Muscle layer of colon (tissue), 2 donors: ENCODE data around the gene SNTA1.
"Not testable (repeated sequence)": the region's sequence is repeated elsewhere in the genome, so short reads cannot be mapped to it uniquely, and the experiment has no call there.

Source experiments
- H3K27ac ChIP-seq: one replicate; pipeline ENCODE4 v1.7.0; 2013; ENCODE audit warnings: low read depth, mild to moderate bottlenecking, low read length, moderate library complexity
- H3K27me3 ChIP-seq, 2 donors: one replicate each; pipeline ENCODE4 v1.7.0; 2013; ENCODE audit warnings: low read length in 2 of 2, mild to moderate bottlenecking in 2 of 2; ENCODE audit not compliant: insufficient read depth in 2 of 2, control insufficient read depth in 1 of 2
- H3K36me3 ChIP-seq: one replicate; pipeline ENCODE4 v1.7.0; 2013; ENCODE audit warnings: mild to moderate bottlenecking, low read length; ENCODE audit not compliant: insufficient read depth
- H3K4me1 ChIP-seq: one replicate; pipeline ENCODE4 v1.7.0; 2013; ENCODE audit warnings: mild to moderate bottlenecking, low read length; ENCODE audit not compliant: insufficient read depth
- H3K4me3 ChIP-seq, 2 donors: one replicate each; pipeline ENCODE4 v1.7.0; 2013; ENCODE audit warnings: low read length in 2 of 2, low read depth in 1 of 2, mild to moderate bottlenecking in 1 of 2, moderate library complexity in 1 of 2
- H3K9ac ChIP-seq: one replicate; pipeline ENCODE4 v1.7.0; 2013; ENCODE audit warnings: low read length
- H3K9me3 ChIP-seq: one replicate; pipeline ENCODE4 v1.7.0; 2013; ENCODE audit warnings: mild to moderate bottlenecking, low read length
- donor health status: abdominal sarcoma.
- donor health status: Adenocarcinoma of cecum.

SNTA1 gene

DNA sequence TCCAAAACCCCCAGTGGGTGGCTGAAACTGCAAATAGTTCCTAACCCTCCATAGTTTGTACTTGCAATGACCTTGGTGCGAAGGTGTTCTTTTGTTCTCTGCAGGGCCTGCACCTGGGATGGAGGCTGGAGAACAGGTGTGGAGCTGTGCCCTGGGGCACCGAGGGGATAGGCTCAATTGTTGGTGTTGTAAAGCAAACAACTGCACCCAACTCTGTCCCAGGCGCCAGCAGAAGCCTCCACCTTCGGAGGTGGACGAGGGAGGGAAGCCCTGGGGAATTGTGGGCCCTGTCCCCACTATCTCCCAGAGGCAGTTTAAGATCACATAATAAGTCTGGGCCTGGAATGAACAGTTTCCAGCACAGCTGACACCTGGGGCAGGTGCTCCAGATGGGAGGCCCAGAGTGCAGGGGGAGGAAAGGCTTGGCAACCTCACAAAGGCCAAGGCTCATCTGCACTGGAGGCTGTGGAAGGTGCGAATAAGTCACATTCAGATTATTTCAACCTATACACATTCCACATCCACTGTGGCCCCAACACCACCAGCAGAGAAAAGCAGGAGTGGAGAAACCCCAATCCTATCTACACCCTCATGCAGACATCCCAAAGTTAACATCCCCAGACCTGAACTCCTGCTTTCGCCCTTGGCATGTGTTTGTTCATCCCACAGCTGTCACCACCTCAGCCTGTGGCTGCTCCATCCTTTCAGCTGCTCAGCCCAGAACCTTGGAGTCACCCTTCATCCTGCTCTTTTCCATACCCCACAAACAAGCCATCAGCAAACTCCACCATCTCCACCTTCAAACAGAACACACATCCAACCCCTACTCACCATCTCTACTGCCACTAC lies 34.0 kb upstream of the SNTA1 start:
- Histone ChIP-seq H3K36me3 (no peaks in the 10 kb centered on the region), H3K27me3 (no peaks in the 10 kb centered on the region), H3K4me3 (no peak overlapping the region), H3K9me3 (no peaks in the 10 kb centered on the region), H3K4me1 (no peaks in the 10 kb centered on the region), H3K27ac (no peak overlapping the region), H3K9ac (no peak overlapping the region)

DNA sequence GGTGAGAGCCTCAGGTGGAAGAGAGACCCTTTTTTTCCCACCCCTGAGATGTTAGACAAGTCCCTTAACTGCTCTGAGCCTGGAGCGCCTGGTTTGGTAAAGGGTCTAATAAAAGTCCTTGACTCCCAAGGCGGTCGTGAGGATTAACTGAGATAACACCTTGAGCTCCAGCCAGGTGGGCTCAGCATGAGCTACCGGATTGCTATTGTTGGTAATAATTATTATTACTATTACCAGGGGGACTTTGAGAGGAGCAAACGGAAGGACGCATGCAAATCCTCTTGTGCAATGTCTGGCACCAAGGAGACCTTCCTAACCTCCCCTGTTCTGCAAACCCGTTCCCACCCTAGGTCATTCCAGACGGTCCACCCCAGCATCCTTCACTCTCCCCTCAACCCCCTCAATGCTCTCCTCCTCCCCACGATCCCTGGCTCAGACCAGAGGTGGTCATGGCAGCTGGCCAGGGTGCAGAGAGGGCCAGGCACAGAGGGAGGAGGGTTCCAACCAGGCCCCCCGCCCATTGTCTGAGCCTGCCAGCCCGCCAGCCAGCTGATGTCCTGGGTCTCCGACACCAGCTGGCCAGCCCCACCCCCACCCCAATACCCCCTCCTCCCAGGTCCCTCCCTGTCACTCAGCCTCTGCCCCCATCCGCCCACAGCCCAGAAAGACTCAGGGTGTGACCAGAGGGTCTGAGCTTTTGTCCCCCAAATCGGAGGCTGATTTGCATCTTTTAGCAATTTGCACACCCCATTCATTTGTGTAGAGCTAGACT lies 32.0 kb upstream of the SNTA1 start:
- H3K4me3 ChIP-seq: no peak overlapping the region
- no peaks in the 10 kb centered on the region for H3K36me3 ChIP-seq
- no peaks in the 10 kb centered on the region for H3K4me1 ChIP-seq
- no peak overlapping the region for H3K27ac ChIP-seq
- H3K9me3 ChIP-seq: no peaks in the 10 kb centered on the region
- H3K9ac ChIP-seq: no peak overlapping the region
- no peaks in the 10 kb centered on the region for H3K27me3 ChIP-seq

DNA sequence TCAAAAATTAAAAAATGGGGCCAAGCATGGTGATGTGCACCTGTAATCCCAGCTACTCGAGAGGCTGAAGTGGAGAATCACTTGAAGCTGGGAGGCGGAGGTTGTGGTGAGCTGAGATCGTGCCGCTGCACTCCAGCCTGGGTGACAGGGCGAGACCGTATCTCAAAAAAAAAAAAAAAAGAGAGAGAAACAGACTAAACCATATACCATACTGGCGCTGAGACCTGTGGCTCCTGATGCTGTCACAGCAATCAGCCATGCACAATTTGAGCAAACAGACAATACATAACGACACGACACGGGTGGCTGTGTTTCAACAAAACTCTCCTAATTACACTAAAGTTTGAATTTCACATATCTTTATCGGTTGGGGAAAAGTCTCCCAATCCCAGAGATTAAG lies 31.4 kb upstream of the SNTA1 start:
- Histone ChIP-seq H3K27me3 (no peaks in the 10 kb centered on the region), H3K9ac (no peak overlapping the region), H3K36me3 (no peaks in the 10 kb centered on the region), H3K27ac (no peak overlapping the region), H3K4me1 (no peaks in the 10 kb centered on the region), H3K9me3 (no peaks in the 10 kb centered on the region), H3K4me3 (no peak overlapping the region)

DNA sequence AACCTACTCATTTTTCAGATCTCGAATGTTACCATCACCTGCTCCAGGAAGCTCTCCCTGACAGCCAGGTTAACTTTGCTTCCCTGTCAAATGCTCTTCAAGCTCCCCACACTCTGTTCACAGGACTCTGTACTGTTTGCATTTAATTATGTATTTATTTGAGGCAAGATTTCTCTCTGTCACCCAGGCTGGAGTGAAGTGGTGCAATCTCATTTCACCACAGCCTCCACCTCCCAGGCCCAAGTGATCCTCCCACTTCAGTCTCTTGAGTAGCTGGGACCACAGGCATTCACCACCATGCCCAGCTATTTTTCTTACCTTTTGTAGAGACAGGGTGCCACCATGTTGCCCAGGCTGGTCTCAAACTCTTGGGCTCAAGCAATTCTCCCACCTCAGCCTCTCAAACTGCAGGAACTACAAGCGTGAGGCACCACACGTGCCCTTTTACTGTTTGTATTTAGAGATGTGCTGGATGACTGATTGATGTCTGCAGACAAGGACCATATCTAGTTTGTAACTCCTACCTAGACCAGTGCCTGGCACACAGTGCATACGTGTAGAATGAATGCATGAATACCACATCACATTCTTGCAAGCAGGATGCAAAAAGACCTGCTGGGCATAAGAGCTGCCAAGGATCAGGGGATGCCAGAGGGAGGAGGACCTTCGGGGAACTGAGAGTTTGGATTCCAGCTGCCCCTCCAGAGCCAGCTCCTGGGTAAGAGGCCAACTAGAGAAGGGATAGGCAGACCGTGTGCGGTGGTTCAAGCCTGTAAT lies 30.7 kb upstream of the SNTA1 start:
- H3K36me3 ChIP-seq: no peaks in the 10 kb centered on the region
- H3K4me1 ChIP-seq: no peaks in the 10 kb centered on the region
- no peak overlapping the region for H3K9ac ChIP-seq
- H3K9me3 ChIP-seq: no peaks in the 10 kb centered on the region
- no peaks in the 10 kb centered on the region for H3K27me3 ChIP-seq
- H3K27ac ChIP-seq: no peak overlapping the region
- no peak overlapping the region for H3K4me3 ChIP-seq

DNA sequence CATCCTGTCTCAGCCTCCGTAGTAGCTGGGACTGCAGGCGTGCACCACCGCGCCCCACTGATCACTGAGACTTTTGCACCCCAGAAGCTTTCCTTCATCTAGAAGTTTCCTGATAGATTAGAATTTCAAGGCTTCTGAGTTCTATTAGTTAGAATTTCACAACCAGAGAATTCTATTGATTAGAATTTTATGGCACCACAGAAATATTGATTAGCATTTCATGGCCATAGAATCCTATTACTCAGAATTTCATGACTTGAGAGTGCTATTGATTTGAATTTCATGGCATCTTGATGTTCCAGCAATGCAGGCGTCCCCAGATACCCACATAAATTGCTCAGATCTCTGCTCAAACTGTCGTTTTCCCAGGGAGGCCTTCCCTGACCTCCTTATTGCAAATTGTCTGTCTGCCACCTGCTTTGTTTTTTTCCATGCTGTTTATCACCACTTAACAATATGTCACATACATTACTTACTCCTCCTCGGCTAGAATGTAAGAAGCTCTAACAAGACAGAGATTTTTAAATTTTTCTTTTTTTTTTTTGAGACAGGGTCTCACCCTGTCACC lies 29.4 kb upstream of the SNTA1 start:
- H3K9me3 ChIP-seq: no peaks in the 10 kb centered on the region

DNA sequence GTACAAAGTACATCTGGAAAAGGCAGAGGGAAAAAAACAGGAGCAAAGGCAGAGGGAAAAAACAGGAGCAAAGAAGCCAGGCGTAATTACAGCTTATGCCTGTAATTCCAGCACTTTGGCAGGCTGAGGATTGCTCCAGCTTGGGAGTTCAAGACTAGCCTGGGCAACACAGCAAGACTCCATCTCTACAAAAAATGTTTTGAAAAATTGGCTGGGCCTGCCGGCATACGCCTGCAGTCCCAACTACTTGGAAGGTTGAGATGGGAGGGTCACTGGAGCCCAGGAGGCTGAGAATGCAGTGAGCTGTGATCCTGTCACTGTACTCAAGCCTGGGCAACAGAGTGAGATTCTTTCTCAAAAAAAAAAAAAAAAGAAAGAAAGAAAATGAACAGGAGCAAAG lies 27.3 kb upstream of the SNTA1 start:
- Histone ChIP-seq H3K36me3 (no peaks in the 10 kb centered on the region), H3K9ac (no peak overlapping the region), H3K9me3 (no peaks in the 10 kb centered on the region), H3K27ac (no peak overlapping the region), H3K27me3 (no peaks in the 10 kb centered on the region), H3K4me3 (no peak overlapping the region), H3K4me1 (no peaks in the 10 kb centered on the region)

More for the DNA sequence above, 29.4 kb upstream of the SNTA1 start:
- H3K9ac ChIP-seq: no peak overlapping the region
- H3K4me1 ChIP-seq: no peaks in the 10 kb centered on the region
- no peak overlapping the region for H3K27ac ChIP-seq
- H3K27me3 ChIP-seq: no peaks in the 10 kb centered on the region
- no peaks in the 10 kb centered on the region for H3K36me3 ChIP-seq
- no peak overlapping the region for H3K4me3 ChIP-seq

DNA sequence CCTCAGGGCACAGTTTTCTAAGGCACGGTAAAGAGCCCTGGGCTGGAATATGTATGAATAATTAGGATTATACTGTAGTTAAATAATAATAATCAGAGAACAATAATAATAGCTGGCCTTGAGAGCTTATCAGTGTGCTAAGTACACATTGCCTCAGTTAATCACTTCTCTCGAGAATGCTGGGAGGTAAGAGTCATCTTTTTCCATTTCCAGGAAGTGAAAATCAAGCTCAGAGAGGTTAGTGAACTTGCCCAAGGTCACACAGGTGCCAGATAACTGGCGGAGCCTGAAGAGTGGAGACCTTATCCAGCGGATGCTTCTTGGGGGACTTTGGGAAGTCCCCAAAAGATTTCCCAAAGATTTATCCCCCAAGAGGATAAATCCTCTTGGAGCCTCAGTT lies 26.9 kb upstream of the SNTA1 start:
- H3K27me3 ChIP-seq: no peaks in the 10 kb centered on the region
- H3K27ac ChIP-seq: no peak overlapping the region
- no peak overlapping the region for H3K4me3 ChIP-seq
- no peak overlapping the region for H3K9ac ChIP-seq
- H3K4me1 ChIP-seq: no peaks in the 10 kb centered on the region
- no peaks in the 10 kb centered on the region for H3K9me3 ChIP-seq
- H3K36me3 ChIP-seq: no peaks in the 10 kb centered on the region

DNA sequence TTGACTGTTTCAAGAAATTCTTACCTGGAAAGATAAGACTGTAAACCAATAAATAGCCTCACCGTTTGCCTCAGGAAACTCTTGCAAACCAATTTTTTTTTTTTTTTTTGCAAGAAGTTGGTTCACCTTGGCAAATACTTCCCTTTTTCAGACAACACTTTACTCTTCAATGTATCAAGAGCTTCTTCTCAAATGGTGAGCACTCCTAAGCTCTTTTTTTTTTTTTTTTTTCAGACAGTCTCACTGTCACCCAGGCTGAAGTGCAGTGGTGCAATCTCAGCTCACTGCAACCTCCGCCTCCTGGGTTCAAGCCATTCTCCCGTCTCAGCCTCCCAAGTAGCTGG lies 22.7 kb upstream of the SNTA1 start:
- Histone ChIP-seq H3K27ac (no peak overlapping the region), H3K36me3 (no peaks in the 10 kb centered on the region), H3K27me3 (no peaks in the 10 kb centered on the region), H3K4me3 (no peak overlapping the region), H3K4me1 (no peaks in the 10 kb centered on the region), H3K9me3 (no peaks in the 10 kb centered on the region), H3K9ac (no peak overlapping the region)

DNA sequence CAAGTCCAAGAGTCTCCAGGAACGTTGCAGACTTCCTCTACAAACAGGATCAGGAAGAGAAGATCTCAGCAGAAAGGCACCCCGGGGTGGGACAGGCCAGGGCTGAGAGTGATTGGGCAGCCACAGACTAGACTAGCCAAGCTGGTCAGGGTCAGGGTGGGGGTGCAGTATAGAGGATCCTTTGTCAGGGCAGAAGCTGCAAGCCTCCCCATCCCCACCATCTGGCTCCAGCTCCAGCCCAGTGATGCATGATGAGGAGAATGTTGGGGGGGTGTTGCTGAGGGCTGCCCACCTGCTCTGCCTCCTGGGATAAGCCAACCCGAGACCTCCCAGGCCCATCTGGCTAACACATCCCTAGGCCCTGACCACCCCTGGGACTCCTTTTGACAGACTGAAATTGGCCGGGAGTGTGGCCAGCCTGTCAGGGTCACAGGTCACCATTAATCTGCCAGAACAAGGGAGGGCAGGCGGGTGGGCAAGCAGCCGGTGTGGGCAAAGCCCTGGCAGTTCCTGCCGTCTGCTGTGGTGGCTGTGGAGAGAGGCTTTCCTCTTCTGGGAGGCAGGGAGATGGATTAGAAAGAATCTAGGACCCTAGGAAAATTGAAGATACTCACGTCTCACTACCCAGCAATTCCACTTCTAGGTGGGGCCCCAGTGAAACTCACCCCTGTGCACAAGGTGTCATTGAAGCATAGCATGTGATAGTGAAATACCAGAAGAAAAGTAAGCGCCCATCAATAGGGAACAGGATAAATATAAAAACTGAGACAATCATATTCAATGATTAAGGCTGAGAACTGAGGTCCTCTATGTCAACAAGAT lies 22.1 kb upstream of the SNTA1 start:
- Histone ChIP-seq H3K9me3 (no peaks in the 10 kb centered on the region), H3K27ac (no peak overlapping the region), H3K4me3 (no peak overlapping the region), H3K27me3 (no peaks in the 10 kb centered on the region), H3K9ac (no peak overlapping the region), H3K36me3 (no peaks in the 10 kb centered on the region), H3K4me1 (no peaks in the 10 kb centered on the region)

DNA sequence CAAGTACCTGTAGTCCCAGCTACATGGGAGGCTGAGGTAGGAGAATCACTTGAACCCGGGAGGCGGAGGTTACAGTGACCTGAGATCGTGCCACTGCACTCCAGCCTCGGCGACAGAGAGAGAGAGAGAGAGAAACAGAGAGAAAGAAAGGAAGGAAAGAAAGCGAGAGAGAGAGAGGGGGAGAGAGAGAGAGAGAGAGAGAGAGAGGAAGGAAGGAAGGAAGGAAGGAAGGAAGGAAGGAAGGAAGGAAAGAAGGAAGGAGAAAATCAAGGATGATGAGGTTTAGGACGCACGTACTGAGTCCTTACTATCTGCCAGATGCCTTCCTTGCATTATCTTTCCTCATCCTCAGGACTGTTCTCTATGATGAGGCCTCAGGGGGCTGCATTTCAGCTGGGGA lies 21.2 kb upstream of the SNTA1 start:
- H3K9ac ChIP-seq: not testable (repeated sequence)

More for the DNA sequence above, 21.2 kb upstream of the SNTA1 start:
- H3K27ac ChIP-seq, H3K36me3 ChIP-seq, H3K27me3 ChIP-seq, H3K4me3 ChIP-seq, H3K4me1 ChIP-seq, H3K9me3 ChIP-seq: not testable (repeated sequence)
